Measurements from ENCODE around the gene HLA-DPA1.

- TF ChIP-seq, protein P1, sequence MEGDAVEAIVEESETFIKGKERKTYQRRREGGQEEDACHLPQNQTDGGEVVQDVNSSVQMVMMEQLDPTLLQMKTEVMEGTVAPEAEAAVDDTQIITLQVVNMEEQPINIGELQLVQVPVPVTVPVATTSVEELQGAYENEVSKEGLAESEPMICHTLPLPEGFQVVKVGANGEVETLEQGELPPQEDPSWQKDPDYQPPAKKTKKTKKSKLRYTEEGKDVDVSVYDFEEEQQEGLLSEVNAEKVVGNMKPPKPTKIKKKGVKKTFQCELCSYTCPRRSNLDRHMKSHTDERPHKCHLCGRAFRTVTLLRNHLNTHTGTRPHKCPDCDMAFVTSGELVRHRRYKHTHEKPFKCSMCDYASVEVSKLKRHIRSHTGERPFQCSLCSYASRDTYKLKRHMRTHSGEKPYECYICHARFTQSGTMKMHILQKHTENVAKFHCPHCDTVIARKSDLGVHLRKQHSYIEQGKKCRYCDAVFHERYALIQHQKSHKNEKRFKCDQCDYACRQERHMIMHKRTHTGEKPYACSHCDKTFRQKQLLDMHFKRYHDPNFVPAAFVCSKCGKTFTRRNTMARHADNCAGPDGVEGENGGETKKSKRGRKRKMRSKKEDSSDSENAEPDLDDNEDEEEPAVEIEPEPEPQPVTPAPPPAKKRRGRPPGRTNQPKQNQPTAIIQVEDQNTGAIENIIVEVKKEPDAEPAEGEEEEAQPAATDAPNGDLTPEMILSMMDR (IDR thresholded peaks at IDR 0.05) = no peak
- TF ChIP-seq POLR2A (IDR thresholded peaks at IDR 0.05) = no peak
Measured at GRCh38 chr6:33071569-33071968, 1.9 kb downstream of the HLA-DPA1 start.

Data from sigmoid colon (tissue), 3 donors.